ENCODE measurements around the gene RIPOR3.
"Not testable (repeated sequence)": the region's sequence is repeated elsewhere in the genome, so short reads cannot be mapped to it uniquely, and the experiment has no call there.

RIPOR3 gene

DNA sequence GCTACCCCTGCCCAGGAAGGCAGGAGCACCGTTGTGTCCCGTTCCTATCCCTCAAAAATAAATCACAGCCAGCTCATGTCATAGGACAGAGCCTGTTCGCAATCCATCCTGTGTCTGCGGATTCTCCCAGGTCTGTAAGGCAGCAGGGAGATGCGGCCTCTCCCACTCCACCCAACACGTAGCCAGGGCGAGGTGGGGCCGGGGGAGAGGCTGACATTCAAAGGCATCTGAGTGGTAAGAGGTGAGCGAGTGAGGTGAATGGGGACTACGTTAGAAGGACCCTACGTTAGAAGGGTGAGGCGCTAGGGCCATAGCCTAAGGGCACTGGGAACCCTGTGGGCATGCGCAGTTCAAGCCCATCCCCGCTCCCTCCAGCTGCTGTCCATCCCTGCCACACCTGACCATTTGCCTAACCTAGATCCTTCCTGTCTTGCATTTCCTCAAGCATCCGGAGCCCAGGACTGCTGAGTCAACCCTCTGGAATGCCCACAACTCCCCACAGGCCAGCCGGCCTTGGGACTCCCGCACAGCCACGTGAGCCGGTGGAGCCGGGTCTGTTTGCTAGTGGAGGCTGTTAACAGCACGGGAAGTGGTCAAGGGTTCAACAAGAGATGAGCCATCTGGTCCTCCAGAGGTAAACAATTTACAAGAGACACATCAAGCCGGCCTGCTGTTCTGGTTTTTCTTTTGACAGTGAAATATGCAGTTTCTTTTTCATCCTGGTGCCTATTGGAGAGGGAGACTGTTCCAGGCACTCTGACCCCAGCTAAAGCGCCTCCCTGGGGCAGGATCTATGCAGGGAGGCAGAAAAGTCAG is 45.9 kb downstream of the RIPOR3 start:
- TF ChIP-seq, protein P1, sequence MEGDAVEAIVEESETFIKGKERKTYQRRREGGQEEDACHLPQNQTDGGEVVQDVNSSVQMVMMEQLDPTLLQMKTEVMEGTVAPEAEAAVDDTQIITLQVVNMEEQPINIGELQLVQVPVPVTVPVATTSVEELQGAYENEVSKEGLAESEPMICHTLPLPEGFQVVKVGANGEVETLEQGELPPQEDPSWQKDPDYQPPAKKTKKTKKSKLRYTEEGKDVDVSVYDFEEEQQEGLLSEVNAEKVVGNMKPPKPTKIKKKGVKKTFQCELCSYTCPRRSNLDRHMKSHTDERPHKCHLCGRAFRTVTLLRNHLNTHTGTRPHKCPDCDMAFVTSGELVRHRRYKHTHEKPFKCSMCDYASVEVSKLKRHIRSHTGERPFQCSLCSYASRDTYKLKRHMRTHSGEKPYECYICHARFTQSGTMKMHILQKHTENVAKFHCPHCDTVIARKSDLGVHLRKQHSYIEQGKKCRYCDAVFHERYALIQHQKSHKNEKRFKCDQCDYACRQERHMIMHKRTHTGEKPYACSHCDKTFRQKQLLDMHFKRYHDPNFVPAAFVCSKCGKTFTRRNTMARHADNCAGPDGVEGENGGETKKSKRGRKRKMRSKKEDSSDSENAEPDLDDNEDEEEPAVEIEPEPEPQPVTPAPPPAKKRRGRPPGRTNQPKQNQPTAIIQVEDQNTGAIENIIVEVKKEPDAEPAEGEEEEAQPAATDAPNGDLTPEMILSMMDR (IDR thresholded peaks at IDR 0.05): no peak
- no peak overlapping the region for H3K27ac ChIP-seq

GRCh38 chr20:50642288-50642803 is 49.0 kb downstream of the RIPOR3 start:
- H3K27ac ChIP-seq: no peak overlapping the region
- no peak for TF ChIP-seq ZFX (IDR thresholded peaks at IDR 0.05; ENCODE audit: borderline replicate concordance)
- TF ChIP-seq, protein P1 (IDR thresholded peaks at IDR 0.05): no peak

GRCh38 chr20:50641625-50642287 is 49.6 kb downstream of the RIPOR3 start:
- H3K27ac ChIP-seq: not testable (repeated sequence)

GRCh38 chr20:50639971-50640711 is 51.2 kb downstream of the RIPOR3 start:
- H3K27ac ChIP-seq: not testable (repeated sequence)

GRCh38 chr20:50638015-50638847 is 53.1 kb downstream of the RIPOR3 start:
- H3K27ac ChIP-seq: not testable (repeated sequence)

DNA sequence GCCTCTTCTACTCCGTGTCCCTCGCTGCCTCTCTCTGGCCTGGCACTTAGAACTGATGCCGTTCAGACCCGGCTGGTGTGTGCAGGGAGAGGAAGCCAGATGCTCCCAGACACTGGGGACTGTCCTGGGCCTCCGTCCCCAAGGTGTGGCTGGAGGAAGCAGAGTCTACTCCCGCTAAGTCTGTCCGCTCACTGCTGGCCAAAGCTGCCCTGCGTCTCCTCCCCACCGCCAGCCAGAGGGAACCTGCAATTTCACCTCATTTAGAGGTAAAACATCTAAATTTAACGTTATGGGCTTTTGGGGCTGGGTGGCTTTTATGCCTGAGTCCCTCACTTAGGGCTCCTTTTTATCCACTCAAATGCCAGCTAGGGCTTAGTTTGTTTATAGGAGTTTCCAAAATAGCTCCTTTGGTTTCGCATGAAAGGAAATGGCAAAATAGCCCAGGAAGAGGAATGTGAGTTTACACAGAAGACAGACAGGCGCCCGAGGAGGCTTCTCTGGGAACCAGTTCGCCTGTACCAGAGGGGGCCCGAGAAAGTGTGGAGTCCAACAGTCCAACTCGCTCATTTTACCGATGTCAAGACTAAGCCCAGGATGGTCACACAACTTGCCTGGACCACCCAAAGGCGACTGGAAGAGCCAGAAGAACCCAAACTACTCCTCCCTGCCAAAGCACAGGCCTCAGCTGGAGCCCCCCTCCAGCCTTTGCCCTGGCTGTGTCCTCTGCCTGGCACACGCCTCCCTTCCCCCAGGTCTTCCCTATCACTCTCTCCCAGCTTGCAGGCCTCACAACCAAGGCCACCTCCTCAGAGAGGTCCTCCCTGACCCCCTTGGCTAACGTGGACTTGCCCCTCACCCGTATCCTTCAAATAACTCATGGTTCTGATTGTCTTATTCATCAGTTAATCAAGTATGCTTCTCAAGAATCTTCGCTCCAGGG is 54.5 kb downstream of the RIPOR3 start:
- no peak overlapping the region for H3K27ac ChIP-seq

DNA sequence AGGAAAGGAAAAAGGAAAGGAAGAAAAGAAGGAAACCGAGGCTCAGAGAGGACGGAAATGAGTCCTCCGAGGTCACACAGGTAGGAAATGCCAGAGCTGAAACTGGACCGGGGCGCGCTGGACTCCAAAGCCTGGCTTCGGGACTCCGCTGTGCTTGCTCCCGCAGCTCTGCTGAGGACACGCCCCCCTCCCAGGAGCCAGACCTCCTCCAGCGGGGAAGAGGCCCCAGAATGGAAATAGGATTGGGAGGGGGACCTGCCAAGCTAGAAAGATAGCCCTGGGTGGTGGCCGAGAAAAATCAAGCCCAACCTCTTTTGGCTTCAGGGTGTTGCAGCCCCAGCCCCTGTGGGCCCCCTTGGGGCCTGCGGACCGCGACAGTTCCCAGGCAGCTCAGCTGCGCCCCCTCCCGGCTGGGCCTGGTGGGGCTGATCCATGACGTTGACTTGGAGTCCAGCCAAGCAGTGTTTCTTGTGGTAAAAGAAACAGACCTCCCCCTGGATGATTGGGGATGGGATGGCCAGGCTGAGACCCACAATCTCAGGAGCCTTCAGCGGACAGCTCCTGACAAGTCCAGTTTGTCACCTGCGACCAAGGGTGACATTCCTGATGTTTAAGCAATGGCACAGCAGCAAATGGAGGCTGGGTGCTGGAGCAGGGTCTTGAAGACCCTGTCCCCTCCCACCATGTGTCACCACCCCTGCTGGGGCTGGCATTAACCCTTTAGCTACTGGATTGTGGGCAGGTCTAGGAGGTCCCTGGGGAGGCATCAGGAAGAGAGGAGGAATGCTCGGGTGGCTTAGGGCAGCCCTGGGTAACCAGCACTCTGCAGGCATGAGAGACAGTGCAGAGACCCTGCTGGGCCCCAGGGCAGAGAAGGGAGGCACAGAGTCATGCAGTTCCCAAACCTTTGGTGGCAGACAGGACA is 55.4 kb downstream of the RIPOR3 start:
- TF ChIP-seq ZFX (IDR thresholded peaks at IDR 0.05; ENCODE audit: borderline replicate concordance): no peak
- TF ChIP-seq, protein P1 (IDR thresholded peaks at IDR 0.05): peak; percentile 100

More for the DNA sequence above, 54.5 kb downstream of the RIPOR3 start:
- TF ChIP-seq ZFX (IDR thresholded peaks at IDR 0.05; ENCODE audit: borderline replicate concordance): no peak
- TF ChIP-seq, protein P1 (IDR thresholded peaks at IDR 0.05): no peak

More for the DNA sequence above, 55.4 kb downstream of the RIPOR3 start:
- H3K27ac ChIP-seq: no peak overlapping the region

Data from 22Rv1 (cell line).